ENCODE results near the gene ANXA11.
"Not testable (repeated sequence)": the region's sequence is repeated elsewhere in the genome, so short reads cannot be mapped to it uniquely, and the experiment has no call there.

ANXA11 gene

GRCh38 chr10:80144696-80145131 lies 60.6 kb downstream of the ANXA11 start:
- peak in 4 of 6 experiments; percentile 23 to 62 (median 38) for DNase-seq

GRCh38 chr10:80144067-80144695 lies 61.2 kb downstream of the ANXA11 start:
- peak in 4 of 6 experiments; percentile 46 to 82 (median 58) for DNase-seq

GRCh38 chr10:80141696-80142460 lies 63.5 kb downstream of the ANXA11 start:
- no peak for DNase-seq

DNA sequence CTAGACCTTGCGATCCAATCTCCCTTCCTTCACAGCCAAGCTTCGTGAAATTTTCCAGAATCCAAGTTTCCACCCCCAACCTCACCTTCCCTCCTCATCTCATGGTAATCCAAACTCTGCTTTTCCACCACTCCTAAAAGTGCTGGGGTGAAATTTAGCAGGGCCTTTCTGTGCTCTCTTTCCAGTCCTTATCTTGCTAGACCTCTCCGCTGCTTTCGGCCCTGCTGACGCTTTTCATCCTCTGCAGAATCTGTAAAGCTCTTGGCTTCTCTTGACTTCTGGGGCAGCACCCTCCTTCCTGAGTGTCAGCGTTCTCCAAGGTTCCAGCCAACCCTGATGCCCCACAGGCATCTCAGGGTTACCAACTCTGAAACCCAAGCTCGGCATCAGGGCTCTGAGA lies 65.1 kb downstream of the ANXA11 start:
- no peak for DNase-seq

DNA sequence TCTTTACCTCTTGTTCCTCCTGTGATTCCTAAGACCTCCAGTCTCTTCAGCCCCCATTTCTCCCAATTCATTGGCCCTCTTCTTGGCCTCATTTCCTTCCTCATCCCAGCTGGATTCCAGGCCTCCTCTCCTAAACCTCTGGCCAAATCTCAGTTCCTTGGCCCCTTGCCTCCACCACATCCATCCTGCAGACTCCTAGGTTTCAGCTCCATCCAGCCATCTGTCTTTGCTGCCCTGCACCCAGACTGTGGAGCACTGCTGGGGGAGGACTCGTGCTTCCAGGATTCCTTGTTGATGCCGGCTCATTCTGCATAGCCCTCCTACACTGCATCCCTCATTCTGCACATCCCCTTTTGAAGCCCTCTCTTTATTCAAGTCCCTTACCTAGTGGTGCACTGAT lies 66.1 kb downstream of the ANXA11 start:
- DNase-seq: no peak

DNA sequence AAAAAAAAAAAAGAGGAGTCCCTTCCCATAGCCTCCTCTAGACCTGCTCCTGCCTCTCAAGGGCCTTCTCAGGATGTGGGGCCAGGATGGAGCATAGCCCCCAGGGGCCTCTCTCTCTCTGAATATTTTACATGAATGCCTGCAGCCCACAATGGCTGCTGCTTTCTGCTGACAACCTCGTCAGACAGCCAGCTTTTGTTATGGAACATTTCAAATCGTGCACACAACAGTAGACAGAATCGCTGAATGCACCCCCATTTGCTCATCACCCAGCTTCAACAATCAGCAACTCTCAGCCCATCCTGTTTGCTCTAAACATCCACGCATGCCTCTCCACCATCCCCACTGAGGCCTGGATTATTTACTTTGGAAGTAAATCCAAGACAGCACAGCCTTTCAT lies 67.4 kb downstream of the ANXA11 start:
- DNase-seq: no peak

GRCh38 chr10:80137031-80137862 lies 68.1 kb downstream of the ANXA11 start:
- no peak for DNase-seq

DNA sequence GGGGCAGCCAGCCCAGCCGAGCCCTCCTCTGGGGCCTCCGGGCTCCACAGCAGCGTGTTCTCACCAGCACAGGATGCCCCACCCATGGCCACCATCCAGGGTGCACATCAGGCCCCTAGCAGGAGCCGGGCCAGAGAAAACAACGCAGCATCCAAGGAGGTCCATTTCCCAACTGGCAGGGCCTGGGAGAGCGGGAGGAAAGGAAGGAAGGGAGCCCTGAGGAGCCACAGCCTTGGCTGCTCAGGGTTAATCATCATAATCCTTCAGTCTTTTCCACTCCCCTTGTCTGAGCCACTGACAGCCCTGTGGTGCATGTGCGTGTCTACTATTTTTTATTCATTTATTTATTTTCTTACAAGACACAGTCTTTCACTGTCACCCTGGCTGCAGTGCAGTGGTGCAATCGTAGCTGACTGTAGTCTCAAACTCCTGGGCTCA lies 69.2 kb downstream of the ANXA11 start:
- DNase-seq: no peak

DNA sequence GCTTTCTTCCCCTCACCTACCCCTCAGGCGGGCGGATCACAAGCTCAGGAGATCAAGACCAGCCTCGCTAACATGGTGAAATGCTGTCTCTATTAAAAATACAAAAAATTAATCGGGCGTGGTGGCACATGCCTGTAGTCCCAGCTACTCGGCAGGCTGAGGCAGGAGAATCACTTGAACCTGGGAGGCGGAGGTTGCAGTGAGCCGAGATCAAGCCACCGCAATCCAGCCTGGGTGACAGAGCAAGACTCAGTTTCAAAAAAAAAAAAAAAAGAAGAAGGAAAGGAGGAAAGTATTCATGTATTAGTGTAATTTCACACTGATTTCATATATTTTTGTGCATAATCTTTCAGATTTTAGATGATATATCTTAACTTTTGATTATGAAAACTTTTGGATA lies 71.7 kb downstream of the ANXA11 start:
- DNase-seq: not testable (repeated sequence)

DNA sequence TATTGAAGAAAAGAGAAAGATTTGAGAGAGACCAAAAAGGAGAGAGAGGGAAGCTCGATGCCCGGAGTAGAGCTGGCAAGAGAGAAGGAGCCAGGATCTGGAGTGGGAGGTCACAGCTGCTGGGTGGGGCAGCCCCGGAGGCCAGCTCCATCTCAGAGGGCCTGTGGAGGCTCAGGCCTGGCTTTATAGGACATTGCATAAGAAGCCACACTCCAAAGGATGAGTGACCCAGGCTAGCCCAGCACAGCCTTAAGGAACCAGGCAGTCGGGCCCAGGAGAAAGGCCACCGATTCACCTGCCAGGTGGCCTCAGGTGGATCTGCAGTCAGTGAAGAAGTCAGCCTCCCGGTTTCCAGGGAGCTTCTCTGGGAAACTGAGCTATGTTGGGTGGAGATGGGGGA lies 72.1 kb downstream of the ANXA11 start:
- no peak for DNase-seq

DNA sequence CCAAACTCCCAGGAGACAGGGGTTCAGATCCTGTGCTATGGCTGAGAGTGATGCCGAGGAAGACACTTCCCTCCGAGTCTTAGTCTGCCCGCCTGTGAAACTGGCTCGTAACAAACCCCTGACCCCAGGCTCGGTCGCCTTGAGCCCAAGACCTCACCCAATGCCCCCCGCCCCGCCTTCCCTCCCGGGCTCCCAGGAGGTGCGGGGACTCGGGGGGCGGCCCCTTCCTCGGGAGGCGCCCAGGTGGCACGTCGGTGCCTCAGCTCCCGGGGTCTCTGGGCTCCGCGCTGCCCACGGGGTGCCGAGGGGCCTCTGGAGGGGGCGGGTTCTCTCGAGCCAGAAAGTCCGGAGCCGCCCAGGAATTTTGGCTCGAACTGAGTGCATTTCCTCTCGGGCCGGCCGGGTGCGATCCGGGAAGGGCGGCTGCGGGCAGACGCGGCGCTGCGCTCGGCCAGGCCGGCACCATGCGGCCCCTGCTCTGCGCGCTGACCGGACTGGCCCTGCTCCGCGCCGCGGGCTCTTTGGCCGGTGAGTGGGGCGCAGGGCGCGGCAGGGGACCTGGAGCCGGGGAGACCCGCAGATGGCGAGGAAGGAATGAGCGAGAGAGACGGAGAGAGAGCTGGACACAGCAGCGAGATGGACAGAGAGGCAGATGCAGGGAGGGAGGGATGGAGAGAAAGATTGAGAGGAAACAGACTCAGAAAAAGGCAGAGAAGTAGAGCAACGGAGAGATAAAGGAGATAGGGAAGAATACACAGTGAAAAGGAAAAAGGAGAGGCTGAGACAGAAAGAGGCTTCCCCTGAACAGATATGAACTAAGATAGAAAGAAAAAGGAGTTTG lies 72.8 kb downstream of the ANXA11 start, which contains the start of gene PLAC9:
TSS of gene PLAC9 (plus strand) at position 432 of the 841 bp plus-strand sequence. CDS start at position 465, 33 bp downstream.
- DNase-seq: no peak

DNA sequence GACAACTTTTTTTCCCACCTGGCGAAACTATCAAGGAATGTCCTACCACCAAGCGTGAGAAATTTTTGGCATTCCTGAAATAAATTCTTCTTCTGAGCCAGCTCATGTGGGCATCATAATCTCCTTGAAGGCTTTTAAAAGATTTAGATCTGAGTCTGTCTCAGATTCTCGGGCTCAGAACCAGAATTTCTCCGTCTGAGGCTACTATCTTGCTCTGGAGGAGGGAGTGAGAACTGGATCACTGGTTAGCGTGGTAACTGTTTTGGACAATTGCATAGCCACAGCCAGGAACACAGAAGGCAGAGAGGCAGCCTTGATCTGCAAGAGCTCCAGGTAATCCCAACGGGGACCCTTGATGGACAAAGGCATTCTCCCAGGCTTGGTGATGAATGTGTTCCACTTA lies 73.8 kb downstream of the ANXA11 start:
- DNase-seq: no peak

- no peak for DNase-seq
Measured at GRCh38 chr10:80126876-80127275, 78.5 kb downstream of the ANXA11 start.

GRCh38 chr10:80122746-80123145 lies 82.6 kb downstream of the ANXA11 start:
- no peak for DNase-seq

- no peak for DNase-seq
Measured at GRCh38 chr10:80122110-80122710, 83.1 kb downstream of the ANXA11 start.

DNA sequence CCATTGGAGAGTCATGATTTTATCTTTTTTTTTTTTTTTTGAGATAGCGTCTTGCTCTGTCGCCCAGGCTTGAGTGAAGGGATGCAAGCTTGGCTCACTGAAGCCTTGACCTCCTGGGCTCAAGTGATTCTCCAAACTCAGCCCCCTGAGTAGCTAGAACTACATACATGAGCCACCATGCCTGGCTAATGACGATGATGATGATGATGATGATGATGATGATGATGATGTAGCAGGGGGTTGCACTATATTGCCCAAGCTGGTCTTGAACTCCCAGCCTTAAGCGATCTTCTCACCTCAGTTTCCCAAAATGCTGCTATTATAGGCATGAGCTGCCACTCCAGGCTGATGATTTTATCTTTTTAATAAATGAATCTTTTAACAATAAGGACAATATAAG lies 86.7 kb downstream of the ANXA11 start:
- DNase-seq: no peak

DNA sequence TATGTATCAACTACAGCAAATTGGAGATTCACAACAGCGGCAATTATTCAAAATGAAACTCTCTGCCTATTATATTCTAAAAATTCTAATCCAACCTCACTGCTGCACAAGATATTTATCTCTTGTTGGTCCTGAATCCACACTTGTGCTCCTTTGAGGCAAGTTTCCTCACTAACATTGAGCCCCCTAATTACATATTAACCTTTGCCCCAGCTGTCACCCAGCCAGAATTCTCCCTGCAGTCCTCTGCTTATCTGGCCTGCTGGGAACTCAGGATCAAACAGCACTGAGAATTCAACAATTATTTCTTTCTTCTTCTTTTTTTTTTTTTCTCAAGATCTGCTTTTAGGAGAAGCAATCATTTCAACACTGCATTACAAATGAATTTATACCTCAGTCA lies 94.4 kb downstream of the ANXA11 start:
- no peak for DNase-seq

GRCh38 chr10:80108576-80109239 lies 96.6 kb downstream of the ANXA11 start:
- DNase-seq: no peak

DNA sequence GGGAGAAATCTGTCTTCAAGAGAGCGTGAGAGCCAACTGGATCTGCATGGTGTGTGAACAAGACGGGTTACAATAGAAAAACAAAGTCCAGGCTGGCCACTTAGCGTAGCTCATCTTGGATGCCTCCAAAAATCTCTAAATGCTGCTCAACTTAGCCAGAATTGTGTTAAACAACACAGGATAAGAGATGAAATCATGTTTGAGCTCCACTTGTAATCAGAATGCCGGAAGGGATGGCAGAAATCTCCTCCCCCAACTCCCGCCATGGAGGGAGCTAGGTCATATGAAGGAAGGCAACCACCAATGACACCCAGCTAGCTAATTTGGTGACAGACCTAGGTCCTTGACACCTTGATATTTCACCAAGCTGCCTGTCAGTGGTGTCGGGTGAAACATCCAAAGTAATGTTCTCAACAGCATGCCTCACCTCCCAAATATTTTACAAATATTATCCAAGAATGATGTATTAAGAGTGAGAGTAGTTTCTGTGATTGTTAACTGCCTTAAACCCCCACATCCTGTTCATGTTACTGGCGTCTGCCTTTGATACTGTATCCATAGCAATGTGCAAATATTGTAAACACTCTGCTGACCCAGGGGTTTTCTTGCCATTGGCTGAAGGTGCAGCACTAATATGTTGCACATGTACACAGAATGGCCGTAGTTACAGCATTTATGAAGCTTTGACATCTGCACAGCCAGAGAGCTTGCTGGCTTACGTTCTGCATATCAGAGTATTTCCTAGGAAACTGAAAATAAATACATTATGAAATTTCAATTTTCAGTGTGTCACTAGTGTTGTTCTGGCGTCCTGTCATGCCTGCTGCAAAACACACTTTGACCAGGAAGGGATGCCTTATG lies 101.0 kb downstream of the ANXA11 start:
- peak in 1 of 6 experiments; percentile 7 for DNase-seq
